Measurements from ENCODE around the gene DFFB.

The DFFB gene, protein sequence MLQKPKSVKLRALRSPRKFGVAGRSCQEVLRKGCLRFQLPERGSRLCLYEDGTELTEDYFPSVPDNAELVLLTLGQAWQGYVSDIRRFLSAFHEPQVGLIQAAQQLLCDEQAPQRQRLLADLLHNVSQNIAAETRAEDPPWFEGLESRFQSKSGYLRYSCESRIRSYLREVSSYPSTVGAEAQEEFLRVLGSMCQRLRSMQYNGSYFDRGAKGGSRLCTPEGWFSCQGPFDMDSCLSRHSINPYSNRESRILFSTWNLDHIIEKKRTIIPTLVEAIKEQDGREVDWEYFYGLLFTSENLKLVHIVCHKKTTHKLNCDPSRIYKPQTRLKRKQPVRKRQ

GRCh38 chr1:3856923-3857790, at the start of gene DFFB, which contains the start of gene CEP104:
DFFB (plus strand) TSS chr1:3857476; CDS start chr1:3857604, 128 bp downstream.
CEP104 (minus strand) TSS chr1:3857211; CDS start chr1:3852407, 4,804 bp downstream.
- DNase-seq: peak; percentile 99

GRCh38 chr1:3807769-3808168, 49.5 kb upstream of the DFFB start:
- DNase-seq: no peak

- no peak for DNase-seq
Measured at GRCh38 chr1:3809680-3810079, 47.6 kb upstream of the DFFB start.

GRCh38 chr1:3810149-3810761, 47.0 kb upstream of the DFFB start:
- DNase-seq: peak in 1 of 2 donors; percentile 13

GRCh38 chr1:3811595-3811911, 45.7 kb upstream of the DFFB start:
- DNase-seq: no peak

- no peak for DNase-seq
Measured at GRCh38 chr1:3814065-3814464, 43.2 kb upstream of the DFFB start.

GRCh38 chr1:3814771-3815561, 42.3 kb upstream of the DFFB start:
- DNase-seq: no peak

GRCh38 chr1:3816331-3817137, 40.7 kb upstream of the DFFB start:
- no peak for DNase-seq

GRCh38 chr1:3817138-3817740, 40.0 kb upstream of the DFFB start:
- no peak for DNase-seq

DNA sequence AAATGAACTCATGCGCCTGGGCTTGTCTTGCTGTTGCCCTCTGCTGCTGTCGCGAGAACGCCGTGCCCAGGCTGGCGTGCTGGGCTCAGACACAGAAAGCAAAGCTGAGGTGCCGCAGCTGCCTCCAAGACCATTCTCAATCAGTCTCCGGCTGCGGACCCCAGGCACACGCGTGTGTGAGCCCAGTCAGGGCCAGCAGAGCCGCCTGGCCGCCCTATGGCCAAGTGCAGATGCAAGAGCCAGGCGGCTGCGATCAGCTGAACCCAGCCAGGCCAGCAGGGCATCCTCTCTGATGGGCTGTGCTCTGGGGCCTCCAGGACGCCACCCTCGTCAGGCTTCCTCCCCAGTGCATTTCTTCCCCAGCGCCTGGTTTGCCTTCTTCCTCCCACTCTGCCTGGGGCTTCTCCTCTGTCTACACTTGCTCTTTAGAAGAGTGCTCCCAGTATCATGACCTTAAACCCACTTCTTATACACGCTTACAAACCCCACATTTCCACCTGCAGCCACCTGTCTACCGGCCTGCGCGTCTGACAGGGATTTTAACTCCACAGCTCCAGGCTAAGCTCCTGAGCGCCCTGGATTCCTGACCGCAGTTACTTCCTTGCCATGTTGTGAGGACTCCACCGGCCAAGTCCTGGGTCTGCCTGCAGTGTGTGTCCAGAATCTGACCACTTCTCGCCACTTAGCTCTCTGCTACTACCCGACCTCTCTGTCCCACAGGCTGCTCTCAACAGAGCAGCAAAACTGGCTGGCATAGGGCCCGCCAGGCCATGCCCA, 39.3 kb upstream of the DFFB start:
- no peak for DNase-seq

GRCh38 chr1:3819771-3820200, 37.5 kb upstream of the DFFB start:
- no peak for DNase-seq

DNA sequence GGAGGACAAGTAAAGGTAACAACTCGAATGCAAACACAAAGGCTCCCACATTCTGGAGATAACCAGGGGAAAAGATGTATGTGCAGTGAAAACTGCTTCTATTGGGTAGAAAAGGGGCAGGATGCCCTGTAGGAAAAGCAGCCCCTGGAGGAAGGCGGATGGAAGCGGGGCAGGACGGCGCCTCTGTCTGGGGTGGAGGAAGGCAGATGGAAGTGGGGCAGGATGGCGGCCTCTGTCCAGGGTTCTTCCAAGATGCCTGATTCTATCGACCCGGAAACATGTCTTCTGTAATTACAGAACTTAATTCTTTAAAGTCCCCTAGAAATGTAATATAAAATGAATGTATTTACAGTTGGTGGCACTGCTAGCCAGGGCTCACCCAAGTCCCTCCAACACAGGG, 37.0 kb upstream of the DFFB start:
- no peak for DNase-seq

DNA sequence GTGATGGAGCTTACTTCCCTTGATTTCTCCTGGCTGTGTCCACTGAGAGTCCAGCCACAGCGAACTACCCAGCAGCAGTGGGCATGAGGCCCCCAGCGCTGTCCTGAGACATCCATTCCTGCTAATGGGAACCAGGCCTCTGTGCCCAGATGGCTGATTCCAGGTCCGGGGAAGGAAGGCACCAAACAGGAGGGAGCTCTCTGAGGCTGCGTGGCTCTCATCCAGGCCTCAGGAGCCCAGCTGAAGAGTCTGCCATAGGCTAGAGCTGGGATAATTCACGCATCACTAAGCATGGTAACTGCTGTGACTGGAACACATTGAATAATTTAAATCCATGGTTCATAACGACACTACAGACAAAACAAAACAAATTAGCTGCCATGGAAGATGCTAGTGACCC, 36.3 kb upstream of the DFFB start:
- DNase-seq: no peak

- DNase-seq: no peak
Measured at GRCh38 chr1:3821447-3821846, 35.8 kb upstream of the DFFB start.

GRCh38 chr1:3821908-3822307, 35.4 kb upstream of the DFFB start:
- DNase-seq: no peak

- no peak for DNase-seq
Measured at GRCh38 chr1:3822421-3822820, 34.9 kb upstream of the DFFB start.

DNA sequence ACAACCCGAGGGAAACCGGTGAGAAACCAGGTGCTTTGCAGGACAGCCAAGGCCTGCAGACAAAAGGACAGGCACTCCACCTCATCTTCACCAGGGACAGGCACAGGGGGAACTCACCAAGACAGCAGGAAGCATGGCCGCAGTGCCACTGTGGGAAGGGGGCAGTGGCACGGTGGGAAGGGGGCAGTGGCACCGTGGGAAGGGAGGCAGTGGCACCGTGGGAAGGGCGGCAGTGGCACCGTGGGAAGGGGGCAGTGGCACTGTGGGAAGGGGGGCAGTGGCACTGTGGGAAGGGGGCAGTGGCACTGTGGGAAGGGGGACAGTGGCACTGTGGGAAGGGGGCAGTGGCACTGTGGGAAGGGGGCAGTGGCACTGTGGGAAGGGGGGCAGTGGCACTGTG, 32.6 kb upstream of the DFFB start:
- no peak for DNase-seq

- no peak for DNase-seq
Measured at GRCh38 chr1:3825356-3825755, 31.9 kb upstream of the DFFB start.

- DNase-seq: no peak
Measured at GRCh38 chr1:3827813-3828307, 29.4 kb upstream of the DFFB start.

DNA sequence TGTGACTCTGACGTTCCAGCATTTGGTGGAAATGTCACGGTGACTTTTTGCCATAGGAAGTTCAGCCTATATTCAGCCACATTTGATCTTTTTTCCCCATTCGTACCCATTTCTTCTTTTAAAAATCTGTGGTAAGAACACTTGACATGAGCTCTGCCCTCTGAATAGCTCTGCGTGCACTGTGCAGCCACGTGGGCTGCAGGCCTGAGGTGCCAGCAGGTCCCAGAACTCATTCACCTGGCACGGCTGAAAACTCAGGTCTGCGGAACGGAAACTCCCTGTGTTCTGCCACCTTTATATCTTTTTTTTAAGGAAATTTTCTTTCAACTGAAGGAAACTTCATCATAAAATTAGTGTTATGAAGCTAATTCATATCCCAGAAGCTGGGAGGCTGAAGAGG, 28.9 kb upstream of the DFFB start:
- no peak for DNase-seq

DNA sequence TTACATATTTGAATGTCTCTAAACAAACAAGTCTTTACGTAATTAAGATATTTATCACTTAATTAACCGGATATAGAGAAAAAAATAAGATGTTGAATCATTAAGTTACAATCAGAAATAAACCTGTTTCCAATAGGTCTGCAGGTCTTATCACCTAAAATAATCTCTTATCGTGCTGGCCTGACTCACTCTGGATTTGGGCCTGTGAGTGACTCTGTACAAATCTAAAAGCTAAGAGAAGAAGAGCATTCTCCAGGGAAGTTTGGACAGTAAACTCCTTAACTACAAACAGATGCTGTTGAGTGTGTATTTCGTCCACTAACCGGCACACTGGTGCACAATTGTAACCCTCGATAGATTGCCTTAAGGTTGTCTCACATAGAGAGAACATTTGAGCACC, 25.6 kb upstream of the DFFB start:
- no peak for DNase-seq

All from CD4-positive, alpha-beta T cell treated with Interleukin-1 beta for 1 hour (primary cell).